NCI-H2227 (cell line): ENCODE results near the gene FBXW2.

Experiments used
- DNase-seq: peaks from one replicate; lab custom pipeline; 2025; ENCODE audit not compliant: unreplicated experiment; lab: John Stamatoyannopoulos, UW

The FBXW2 gene

GRCh38 chr9:120780367-120780766 lies 12.8 kb downstream of the FBXW2 start:
- no peak for DNase-seq

DNA sequence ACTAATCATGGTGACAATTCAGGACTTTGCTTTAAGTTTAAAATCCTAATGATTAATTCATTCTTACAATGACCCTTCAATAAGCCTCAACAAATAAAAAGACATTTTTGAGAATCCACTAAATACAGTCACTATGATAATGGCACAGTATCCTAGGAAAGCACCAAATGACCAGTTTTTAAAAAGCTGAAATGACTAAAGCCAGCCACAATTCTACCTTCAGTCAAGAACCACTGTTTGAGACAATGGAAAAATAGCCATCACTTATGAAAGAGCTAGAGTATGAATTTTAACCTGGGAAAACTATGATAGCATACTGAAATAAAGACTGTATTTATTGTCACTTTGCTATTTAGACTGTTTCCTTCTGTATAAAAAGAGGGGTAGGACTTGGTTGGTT lies 14.0 kb downstream of the FBXW2 start:
- DNase-seq: no peak

- no peak for DNase-seq
Observed at GRCh38 chr9:120778758-120779157, 14.5 kb downstream of the FBXW2 start.

DNA sequence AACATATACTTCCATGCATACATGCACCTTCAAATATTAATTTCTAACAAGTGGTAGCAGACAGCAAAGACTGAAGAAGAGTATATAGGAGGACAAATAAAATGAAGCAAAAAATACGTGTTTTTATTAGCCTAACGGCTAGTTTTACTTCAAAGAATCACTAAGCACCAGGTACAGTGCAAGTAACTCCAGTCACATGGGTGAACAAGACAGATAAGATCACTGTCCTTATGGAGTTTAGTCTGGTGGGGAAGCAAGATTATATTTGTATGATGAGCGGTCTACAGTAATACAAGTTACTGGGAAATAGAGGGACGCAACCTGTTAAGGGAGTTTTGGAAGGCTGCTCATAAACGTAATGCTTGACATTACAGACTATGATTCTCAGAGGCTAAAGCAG lies 16.0 kb downstream of the FBXW2 start:
- DNase-seq: no peak

DNA sequence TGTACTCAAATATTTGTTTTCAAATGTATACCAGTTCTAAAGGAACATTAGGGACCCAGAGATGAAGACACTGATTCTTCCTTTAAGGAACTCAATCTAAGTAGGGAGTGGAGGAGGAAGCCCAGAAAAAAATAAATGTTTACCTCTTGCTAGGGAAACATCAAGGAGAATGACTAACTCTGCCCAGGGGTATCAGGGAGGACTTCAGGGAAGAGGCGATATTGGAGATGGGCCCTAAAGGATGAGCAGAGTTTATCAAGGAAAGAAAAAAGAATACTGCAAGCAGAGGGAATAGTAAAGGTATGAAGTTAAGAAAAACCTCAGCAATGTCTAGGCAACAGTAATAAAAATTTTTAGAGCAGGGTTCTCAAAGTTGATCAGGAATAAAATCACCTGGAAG lies 16.4 kb downstream of the FBXW2 start:
- no peak for DNase-seq

GRCh38 chr9:120775859-120776258 lies 17.4 kb downstream of the FBXW2 start:
- DNase-seq: no peak

GRCh38 chr9:120774719-120775118 lies 18.5 kb downstream of the FBXW2 start:
- DNase-seq: no peak

GRCh38 chr9:120773256-120773655 lies 20.0 kb downstream of the FBXW2 start:
- no peak for DNase-seq

GRCh38 chr9:120770931-120771330 lies 22.3 kb downstream of the FBXW2 start:
- no peak for DNase-seq

GRCh38 chr9:120768886-120769285 lies 24.3 kb downstream of the FBXW2 start:
- DNase-seq: no peak

- DNase-seq: no peak
Observed at GRCh38 chr9:120768247-120768646, 25.0 kb downstream of the FBXW2 start.

DNA sequence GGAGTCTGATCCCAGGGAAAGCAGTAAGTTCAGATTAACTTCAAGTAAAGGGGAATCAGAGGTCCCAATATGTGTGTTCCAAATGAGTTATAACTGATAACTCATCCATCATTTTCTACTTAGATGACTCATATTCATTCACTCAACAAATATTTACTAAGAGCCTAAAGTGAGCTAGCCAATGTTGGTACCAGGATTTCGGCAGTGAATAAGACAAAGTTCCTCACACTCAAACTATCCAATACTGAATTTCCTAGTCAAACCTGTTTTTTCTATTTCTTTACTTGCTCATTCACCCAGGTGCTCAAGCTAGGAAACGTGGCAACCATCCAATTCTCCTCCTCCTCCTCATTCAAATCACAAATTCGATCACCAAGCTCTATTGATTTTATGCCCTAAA lies 25.8 kb downstream of the FBXW2 start:
- no peak for DNase-seq

- DNase-seq: no peak
Observed at GRCh38 chr9:120765910-120766425, 27.2 kb downstream of the FBXW2 start.

GRCh38 chr9:120764476-120764875 lies 28.7 kb downstream of the FBXW2 start:
- no peak for DNase-seq

GRCh38 chr9:120761006-120761405 lies 32.2 kb downstream of the FBXW2 start:
- DNase-seq: no peak

GRCh38 chr9:120759755-120760400 lies 33.3 kb downstream of the FBXW2 start:
- no peak for DNase-seq

GRCh38 chr9:120758544-120758943 lies 34.7 kb downstream of the FBXW2 start:
- DNase-seq: no peak

DNA sequence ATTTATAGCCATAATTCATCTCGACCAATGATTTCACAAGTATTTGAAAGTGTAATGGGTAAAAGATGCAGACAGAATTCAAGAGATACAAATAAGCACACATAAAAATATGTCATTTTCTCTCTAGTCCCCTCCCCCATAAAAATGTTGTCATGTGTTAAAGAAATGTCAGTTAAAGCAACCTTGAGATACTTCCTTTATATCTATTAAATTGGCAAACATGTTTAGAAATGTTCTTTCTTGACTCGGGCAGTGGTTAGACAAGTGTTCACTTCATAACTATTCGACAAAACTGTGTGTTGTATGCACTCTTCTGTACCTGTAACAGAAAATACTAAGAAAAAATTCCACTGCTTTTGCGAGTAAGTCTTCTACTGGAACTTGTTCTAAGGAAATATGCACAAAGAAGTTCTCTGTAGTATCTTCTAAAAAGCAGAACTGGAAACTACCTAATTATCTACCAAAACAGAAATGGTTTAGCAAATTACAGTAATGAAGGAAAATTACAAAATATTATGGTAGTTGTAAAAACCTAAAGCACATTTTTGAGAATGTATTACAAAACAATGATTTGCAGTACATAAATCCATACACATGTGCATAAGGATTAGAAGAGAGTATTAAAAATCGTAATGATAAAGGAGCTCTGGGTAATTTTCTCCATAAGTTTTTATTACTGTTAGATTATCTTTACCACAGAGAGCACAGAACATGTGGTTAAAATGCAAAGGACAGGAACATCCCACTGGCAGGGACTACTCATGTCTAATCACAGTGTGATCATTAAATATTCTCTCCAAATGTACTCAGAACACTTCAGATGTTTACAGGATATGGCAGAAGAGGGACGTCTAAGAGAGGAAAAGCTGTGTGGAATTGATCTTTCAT lies 35.9 kb downstream of the FBXW2 start:
- no peak for DNase-seq

GRCh38 chr9:120756531-120756930 lies 36.7 kb downstream of the FBXW2 start:
- DNase-seq: no peak

DNA sequence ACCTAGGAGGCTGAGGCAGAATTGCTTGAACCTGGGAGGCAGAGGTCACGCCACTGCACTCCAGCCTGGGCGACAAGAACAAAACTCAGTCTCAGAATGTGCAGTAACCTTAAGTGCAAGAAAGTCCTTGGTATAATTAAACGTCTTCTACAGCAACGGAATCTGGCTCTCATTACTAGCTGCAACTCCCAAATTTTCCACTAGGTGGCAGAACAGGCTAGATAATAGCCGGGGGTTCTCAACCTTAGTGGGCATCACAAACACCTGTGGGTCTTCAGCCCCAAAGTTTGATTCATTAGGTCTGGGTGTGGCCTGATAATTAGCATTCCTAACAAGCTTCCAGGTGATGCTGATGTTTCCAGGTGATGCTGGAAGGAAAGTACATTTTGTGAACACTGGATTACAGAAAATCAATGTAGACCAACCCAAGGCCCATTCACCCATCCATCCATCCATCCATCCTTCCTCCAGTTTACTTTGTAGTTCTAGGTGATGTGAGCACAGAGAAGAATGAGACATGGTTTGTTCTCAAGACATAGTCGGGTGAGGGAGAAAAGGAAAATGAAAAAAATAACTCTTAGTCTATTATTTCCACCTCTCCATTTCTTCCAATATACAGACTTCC lies 37.3 kb downstream of the FBXW2 start:
- peak; percentile 66 for DNase-seq

DNA sequence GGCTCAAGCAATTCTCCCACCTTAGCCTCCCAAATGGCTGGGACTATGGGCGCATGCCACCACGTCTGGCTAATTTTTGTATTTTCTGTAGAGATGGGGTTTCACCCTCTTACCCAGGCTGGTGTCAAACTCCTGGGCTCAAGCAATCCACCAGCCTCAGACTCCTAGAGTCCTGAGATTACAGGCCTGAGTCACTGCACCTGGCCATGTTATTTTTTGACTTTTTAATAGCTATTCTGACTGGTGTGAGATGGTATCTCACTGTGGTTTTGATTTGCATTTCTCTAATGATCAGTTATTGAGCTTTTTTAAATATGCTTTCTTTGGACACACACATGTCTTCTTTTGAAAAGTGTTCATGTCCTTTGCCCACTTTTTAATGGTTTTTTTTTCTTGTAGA lies 38.2 kb downstream of the FBXW2 start:
- DNase-seq: no peak

DNA sequence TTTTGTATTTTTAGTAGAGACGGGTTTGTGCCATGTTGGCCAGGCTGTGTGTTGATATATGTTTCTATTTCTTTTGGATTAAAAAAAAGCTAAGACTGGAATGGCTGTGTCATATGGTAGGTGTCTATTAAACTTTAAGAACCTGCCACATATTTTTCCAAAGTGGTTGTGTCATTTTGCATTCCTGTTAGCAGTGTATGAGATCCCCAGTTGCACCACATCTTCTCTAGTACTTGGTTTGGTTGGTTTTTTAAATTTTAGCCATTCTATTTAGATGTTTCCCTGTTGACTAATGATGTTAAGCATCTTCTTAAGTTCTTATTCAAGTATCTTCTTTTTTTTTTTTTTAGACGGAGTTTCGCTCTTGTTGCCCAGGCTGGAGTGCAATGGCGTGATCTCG lies 42.8 kb downstream of the FBXW2 start:
- no peak for DNase-seq
